Lower leg skin (tissue), 3 donors: ENCODE measurements around the gene OR56A1.

ENCODE experiments used
- CTCF ChIP-seq, 3 donors: fragments of 450-650 bp; IDR thresholded peaks; one replicate each; pipeline ENCODE4 v1.5.1; 2016; ENCODE audit warnings: antibody characterized with exemption in 3 of 3, mild to moderate bottlenecking in 3 of 3, moderate library complexity in 2 of 3
- POLR2A ChIP-seq, 2 donors: fragments of 450-650 bp; IDR thresholded peaks; one replicate each; pipeline ENCODE4 v1.6.1; 2016 to 2017; ENCODE audit warnings: antibody characterized with exemption in 2 of 2, mild to moderate bottlenecking in 1 of 2, moderate library complexity in 1 of 2

- TF ChIP-seq CTCF (IDR thresholded peaks at IDR 0.05): no peak
- TF ChIP-seq POLR2A (IDR thresholded peaks at IDR 0.05): no peak
Observed at GRCh38 chr11:5983443-5983842, 47.1 kb downstream of the OR56A1 start.
